ENCODE results near the gene ZNF33B. TPM values are rescaled to one million over a fixed set of nuclear protein-coding genes. Genes with fewer than 3 reads are reported as not detected.

Gene ZNF33B
- total and polyA plus RNA-seq, 9 of the 15 experiments (the other 6 are each of a cell fraction or from before 2014, with no cell fraction given), result 6.9 to 23.9 (median 15.4) TPM

- TF ChIP-seq MEIS2 (IDR thresholded peaks at IDR 0.05; ENCODE audit: partially characterized antibody) (peak; percentile 52), ZNF124 (CRISPR knock-in tag; IDR thresholded peaks at IDR 0.05) (no peak), E2F5 (CRISPR knock-in tag; IDR thresholded peaks at IDR 0.05) (no peak), PKNOX1 (IDR thresholded peaks at IDR 0.05) (peak; percentile 57; the same call in 1 of the 2 replicates), ZNF584 (CRISPR knock-in tag; IDR thresholded peaks at IDR 0.05; ENCODE audit: low read depth) (no peak), E2F6 (IDR thresholded peaks at IDR 0.05; ENCODE audit: borderline replicate concordance in 1 of 2, extremely low read depth in 1 of 2, insufficient read depth in 1 of 2, insufficient read length in 1 of 2, low read depth in 1 of 2, low read length in 1 of 2, poor library complexity in 1 of 2, severe bottlenecking in 1 of 2) (peak in 1 of 2 experiments; percentile 17), ZBTB33 (CRISPR knock-in tag; IDR thresholded peaks at IDR 0.05) (0 out of 2 replicates have a peak, but pooled peaks have one; percentile 51)
- ATAC-seq, result no peak
- peak in 1 of 4 experiments; percentile 21 for DNase-seq (ENCODE audit: extremely low read depth in 1 of 4, low spot score in 3 of 4)
- H3K9me3 ChIP-seq (replicated peaks; ENCODE audit: control insufficient read depth, insufficient read depth, low read depth, low read length), result no peaks in the 10 kb centered on the region
- H3K79me2 ChIP-seq (ENCODE audit: control insufficient read depth, insufficient read depth, low read length), result peaks cover 30% of the 10 kb centered on the region; the same call in 2 of the 3 replicates
- H3K27me3 ChIP-seq (ENCODE audit: control insufficient read depth in 2 of 2, insufficient read depth in 2 of 2, low read length in 2 of 2), result no peaks in the 10 kb centered on the region
- H3K4me1 ChIP-seq (replicated peaks in 1 of 2; ENCODE audit: control insufficient read depth in 2 of 2, insufficient read depth in 2 of 2, low read length in 2 of 2), result peaks cover 21 to 34% of the 10 kb centered on the region in 2 experiments
- in situ Hi-C loops (cut with MboI), result no loop called here
- FAIRE-seq, result no peak
- ChIA-PET CTCF (ENCODE audit: low intra/inter-chr PET ratio) (no interaction called here), POLR2A (interaction anchor here (1.6 kb wide), 1 partner anchor 14 kb away, joined by 5 read pairs; no protein-coding TSS in a partner anchor)
- H3K9me1 ChIP-seq (ENCODE audit: control insufficient read depth, insufficient read depth, low read length), result no peaks in the 10 kb centered on the region
- intact Hi-C loops (cut with micrococcal nuclease), result loop anchor here (10.0 kb wide), 3 partner anchors 124 to 774 kb away; no protein-coding TSS in a partner anchor
- H3K4me2 ChIP-seq (ENCODE audit: insufficient read depth, low read length), result no peak overlapping the region
- peak overlapping the region; percentile 24; the same call in 1 of the 2 replicates for H2AFZ ChIP-seq (ENCODE audit: low read depth, low read length)
- no peak overlapping the region for H3K4me3 ChIP-seq
- WGBS (ENCODE audit: insufficient coverage, low coverage, missing lambda C conversion rate), result 71% methylated on average over 8 of the region's 8 CpGs
- BruUV-seq (replicated peaks), result no TSS peak
- no peak overlapping the region for H3K9ac ChIP-seq (ENCODE audit: insufficient read depth in 1 of 2, low read depth in 2 of 2, low read length in 2 of 2)
- H3K27ac ChIP-seq (ENCODE audit: extremely low read depth, low read depth, low read length), result no peak overlapping the region
- no peaks in the 10 kb centered on the region for H3K36me3 ChIP-seq (ENCODE audit: control insufficient read depth, insufficient read depth, low read length)
- no peaks in the 10 kb centered on the region for H4K20me1 ChIP-seq (replicated peaks; ENCODE audit: control insufficient read depth, insufficient read depth, low read length)
These were observed 2.4 kb upstream of the ZNF33B start for GRCh38 chr10:42640610-42641229.
